Breast epithelium (tissue), 3 donors: ENCODE data around the gene ZNF554.

Source experiments
- CTCF ChIP-seq, 3 donors: fragments of 450-650 bp; IDR thresholded peaks; one replicate each; pipeline ENCODE4 v1.5.1; 2016 to 2017; ENCODE audit warnings: antibody characterized with exemption in 3 of 3, mild to moderate bottlenecking in 3 of 3, moderate library complexity in 3 of 3
- POLR2AphosphoS5 ChIP-seq, 3 donors: sonication (generic); formaldehyde crosslinking; IDR thresholded peaks; one replicate each; pipeline ENCODE4 v1.6.1; 2017; ENCODE audit warnings: antibody characterized with exemption in 3 of 3

DNA sequence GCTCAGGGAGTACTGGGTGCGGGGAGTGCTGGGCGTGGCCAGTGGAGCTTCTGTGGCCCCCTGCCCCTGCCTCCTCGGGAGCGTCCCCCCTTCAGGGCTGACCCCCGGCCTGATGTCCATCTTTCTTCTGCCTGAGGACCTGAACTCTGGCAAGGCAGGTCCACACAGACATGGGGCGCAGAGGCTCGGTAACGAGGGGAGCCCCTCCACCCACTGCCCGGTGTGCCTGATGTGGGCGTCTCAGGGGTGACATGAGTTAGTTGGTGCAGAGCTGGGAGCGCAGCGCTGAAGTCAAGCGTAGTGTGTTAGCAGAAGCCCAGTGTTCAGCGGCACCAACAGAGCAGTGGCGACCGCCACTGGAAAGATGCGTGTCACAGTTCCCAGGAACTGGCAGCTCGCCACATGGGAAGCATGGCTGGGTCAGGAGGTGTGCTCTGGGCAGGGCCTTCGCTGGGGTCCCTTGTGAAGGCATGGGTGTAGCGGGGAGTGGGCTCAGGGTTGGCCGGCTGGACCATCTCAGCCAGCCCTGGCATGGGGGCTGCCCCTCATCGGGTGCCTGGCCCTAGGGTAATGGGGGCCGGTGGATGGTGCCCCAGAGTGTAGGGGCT lies 22.9 kb upstream of the ZNF554 start:
- no peak for TF ChIP-seq POLR2AphosphoS5 (IDR thresholded peaks at IDR 0.05)
- no peak for TF ChIP-seq CTCF (IDR thresholded peaks at IDR 0.05)
